ENCODE measurements around the gene CSNK1G2. TPM values are rescaled to one million over a fixed set of nuclear protein-coding genes. Genes with fewer than 3 reads are reported as not detected.

The CSNK1G2 gene
- total and polyA plus RNA-seq, 2 of the 13 experiments (the other 11 are each of a cell fraction or from before 2014, with no cell fraction given) = 53.8 to 72.5 TPM

DNA sequence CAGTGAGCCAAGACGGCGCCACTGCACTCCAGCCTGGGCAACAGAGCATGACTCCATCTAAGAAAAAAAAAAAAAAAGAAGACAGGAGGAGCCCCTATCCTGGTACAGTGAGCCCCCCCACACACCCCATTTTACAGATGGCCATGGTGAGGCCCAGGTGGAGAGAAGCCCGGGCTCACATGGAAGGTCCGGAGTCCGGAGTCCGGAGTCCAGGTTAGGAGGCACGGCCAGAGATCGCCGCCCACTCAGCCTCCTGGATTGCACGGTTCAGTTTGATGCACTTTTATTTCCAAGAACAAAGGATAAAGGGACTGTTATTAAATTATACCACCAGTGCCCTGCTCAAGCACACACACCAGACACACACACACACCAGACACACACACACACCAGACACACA, 85.8 kb downstream of the CSNK1G2 start (continued):
- TF ChIP-seq MYC (CRISPR knock-in tag; IDR thresholded peaks at IDR 0.05; ENCODE audit: borderline replicate concordance) (no peak), ZNF660 (CRISPR knock-in tag; IDR thresholded peaks at IDR 0.05; ENCODE audit: borderline replicate concordance, low read depth) (no peak), TRIM24 (CRISPR knock-in tag; IDR thresholded peaks at IDR 0.05) (no peak), JUN (CRISPR knock-in tag; IDR thresholded peaks at IDR 0.05) (no peak), NFE2L1 (CRISPR knock-in tag; IDR thresholded peaks at IDR 0.05; ENCODE audit: borderline replicate concordance) (no peak), GATA4 (IDR thresholded peaks at IDR 0.05; ENCODE audit: borderline replicate concordance, low read depth) (no peak), ZFAT (CRISPR knock-in tag; conservative IDR thresholded peaks at IDR 0.05) (no peak), ZNF563 (CRISPR knock-in tag; IDR thresholded peaks at IDR 0.05) (no peak), PAF1 (CRISPR knock-in tag; IDR thresholded peaks at IDR 0.05) (no peak), ZNF143 (CRISPR knock-in tag; IDR thresholded peaks at IDR 0.05) (no peak), NKX3-1 (CRISPR knock-in tag; IDR thresholded peaks at IDR 0.05) (no peak), KLF13 (CRISPR knock-in tag; IDR thresholded peaks at IDR 0.05) (no peak), ISL2 (CRISPR knock-in tag; IDR thresholded peaks at IDR 0.05) (no peak)
- TF ChIP-seq, protein P1, sequence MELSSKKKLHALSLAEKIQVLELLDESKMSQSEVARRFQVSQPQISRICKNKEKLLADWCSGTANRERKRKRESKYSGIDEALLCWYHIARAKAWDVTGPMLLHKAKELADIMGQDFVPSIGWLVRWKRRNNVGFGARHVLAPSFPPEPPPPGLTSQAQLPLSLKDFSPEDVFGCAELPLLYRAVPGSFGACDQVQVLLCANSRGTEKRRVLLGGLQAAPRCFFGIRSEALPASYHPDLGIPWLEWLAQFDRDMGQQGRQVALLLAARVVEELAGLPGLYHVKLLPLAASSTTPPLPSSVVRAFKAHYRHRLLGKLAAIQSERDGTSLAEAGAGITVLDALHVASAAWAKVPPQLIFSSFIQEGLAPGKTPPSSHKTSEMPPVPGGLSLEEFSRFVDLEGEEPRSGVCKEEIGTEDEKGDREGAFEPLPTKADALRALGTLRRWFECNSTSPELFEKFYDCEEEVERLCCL (CRISPR knock-in tag; IDR thresholded peaks at IDR 0.05; ENCODE audit: borderline replicate concordance) = no peak
- TF ChIP-seq, protein P2, sequence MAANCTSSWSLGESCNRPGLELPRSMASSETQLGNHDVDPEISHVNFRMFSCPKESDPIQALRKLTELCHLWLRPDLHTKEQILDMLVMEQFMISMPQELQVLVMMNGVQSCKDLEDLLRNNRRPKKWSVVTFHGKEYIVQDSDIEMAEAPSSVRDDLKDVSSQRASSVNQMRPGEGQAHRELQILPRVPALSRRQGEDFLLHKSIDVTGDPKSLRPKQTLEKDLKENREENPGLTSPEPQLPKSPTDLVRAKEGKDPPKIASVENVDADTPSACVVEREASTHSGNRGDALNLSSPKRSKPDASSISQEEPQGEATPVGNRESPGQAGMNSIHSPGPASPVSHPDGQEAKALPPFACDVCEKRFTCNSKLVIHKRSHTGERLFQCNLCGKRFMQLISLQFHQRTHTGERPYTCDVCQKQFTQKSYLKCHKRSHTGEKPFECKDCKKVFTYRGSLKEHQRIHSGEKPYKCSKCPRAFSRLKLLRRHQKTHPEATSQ (CRISPR knock-in tag; IDR thresholded peaks at IDR 0.05; ENCODE audit: borderline replicate concordance) = no peak
- TF ChIP-seq, protein P3, sequence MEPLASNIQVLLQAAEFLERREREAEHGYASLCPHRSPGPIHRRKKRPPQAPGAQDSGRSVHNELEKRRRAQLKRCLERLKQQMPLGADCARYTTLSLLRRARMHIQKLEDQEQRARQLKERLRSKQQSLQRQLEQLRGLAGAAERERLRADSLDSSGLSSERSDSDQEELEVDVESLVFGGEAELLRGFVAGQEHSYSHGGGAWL (CRISPR knock-in tag; IDR thresholded peaks at IDR 0.05) = no peak
- TF ChIP-seq, protein P4, sequence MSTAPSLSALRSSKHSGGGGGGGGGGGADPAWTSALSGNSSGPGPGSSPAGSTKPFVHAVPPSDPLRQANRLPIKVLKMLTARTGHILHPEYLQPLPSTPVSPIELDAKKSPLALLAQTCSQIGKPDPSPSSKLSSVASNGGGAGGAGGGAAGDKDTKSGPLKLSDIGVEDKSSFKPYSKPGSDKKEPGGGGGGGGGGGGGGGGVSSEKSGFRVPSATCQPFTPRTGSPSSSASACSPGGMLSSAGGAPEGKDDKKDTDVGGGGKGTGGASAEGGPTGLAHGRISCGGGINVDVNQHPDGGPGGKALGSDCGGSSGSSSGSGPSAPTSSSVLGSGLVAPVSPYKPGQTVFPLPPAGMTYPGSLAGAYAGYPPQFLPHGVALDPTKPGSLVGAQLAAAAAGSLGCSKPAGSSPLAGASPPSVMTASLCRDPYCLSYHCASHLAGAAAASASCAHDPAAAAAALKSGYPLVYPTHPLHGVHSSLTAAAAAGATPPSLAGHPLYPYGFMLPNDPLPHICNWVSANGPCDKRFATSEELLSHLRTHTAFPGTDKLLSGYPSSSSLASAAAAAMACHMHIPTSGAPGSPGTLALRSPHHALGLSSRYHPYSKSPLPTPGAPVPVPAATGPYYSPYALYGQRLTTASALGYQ (CRISPR knock-in tag; IDR thresholded peaks at IDR 0.05) = no peak
- TF ChIP-seq, protein P5, sequence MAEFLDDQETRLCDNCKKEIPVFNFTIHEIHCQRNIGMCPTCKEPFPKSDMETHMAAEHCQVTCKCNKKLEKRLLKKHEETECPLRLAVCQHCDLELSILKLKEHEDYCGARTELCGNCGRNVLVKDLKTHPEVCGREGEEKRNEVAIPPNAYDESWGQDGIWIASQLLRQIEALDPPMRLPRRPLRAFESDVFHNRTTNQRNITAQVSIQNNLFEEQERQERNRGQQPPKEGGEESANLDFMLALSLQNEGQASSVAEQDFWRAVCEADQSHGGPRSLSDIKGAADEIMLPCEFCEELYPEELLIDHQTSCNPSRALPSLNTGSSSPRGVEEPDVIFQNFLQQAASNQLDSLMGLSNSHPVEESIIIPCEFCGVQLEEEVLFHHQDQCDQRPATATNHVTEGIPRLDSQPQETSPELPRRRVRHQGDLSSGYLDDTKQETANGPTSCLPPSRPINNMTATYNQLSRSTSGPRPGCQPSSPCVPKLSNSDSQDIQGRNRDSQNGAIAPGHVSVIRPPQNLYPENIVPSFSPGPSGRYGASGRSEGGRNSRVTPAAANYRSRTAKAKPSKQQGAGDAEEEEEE (CRISPR knock-in tag; IDR thresholded peaks at IDR 0.05; ENCODE audit: borderline replicate concordance) = no peak
- TF ChIP-seq, protein P6, sequence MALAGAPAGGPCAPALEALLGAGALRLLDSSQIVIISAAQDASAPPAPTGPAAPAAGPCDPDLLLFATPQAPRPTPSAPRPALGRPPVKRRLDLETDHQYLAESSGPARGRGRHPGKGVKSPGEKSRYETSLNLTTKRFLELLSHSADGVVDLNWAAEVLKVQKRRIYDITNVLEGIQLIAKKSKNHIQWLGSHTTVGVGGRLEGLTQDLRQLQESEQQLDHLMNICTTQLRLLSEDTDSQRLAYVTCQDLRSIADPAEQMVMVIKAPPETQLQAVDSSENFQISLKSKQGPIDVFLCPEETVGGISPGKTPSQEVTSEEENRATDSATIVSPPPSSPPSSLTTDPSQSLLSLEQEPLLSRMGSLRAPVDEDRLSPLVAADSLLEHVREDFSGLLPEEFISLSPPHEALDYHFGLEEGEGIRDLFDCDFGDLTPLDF (CRISPR knock-in tag; IDR thresholded peaks at IDR 0.05) = no peak
- TF ChIP-seq, protein P7, sequence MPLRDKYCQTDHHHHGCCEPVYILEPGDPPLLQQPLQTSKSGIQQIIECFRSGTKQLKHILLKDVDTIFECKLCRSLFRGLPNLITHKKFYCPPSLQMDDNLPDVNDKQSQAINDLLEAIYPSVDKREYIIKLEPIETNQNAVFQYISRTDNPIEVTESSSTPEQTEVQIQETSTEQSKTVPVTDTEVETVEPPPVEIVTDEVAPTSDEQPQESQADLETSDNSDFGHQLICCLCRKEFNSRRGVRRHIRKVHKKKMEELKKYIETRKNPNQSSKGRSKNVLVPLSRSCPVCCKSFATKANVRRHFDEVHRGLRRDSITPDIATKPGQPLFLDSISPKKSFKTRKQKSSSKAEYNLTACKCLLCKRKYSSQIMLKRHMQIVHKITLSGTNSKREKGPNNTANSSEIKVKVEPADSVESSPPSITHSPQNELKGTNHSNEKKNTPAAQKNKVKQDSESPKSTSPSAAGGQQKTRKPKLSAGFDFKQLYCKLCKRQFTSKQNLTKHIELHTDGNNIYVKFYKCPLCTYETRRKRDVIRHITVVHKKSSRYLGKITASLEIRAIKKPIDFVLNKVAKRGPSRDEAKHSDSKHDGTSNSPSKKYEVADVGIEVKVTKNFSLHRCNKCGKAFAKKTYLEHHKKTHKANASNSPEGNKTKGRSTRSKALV (CRISPR knock-in tag; IDR thresholded peaks at IDR 0.05) = no peak
- TF ChIP-seq, protein P8, sequence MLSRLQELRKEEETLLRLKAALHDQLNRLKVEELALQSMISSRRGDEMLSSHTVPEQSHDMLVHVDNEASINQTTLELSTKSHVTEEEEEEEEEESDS (CRISPR knock-in tag; IDR thresholded peaks at IDR 0.05; ENCODE audit: borderline replicate concordance) = no peak
